Urinary bladder (tissue), 4 donors: ENCODE results near the gene CNTROB. TPM values are rescaled to one million over a fixed set of nuclear protein-coding genes. Genes with fewer than 3 reads are reported as not detected.
A peak's percentile ranks its signal among the peaks of the same experiment; 100 is the strongest.

Experiments
- DNase-seq: peaks from one replicate; pipeline ENCODE4 v3.0.0-alpha.2; 2015; ENCODE audit errors: extremely low spot score
- H3K27ac ChIP-seq: one replicate; pipeline ENCODE4 v1.5.1; 2013; ENCODE audit warnings: low read depth, mild to moderate bottlenecking, moderate library complexity
- H3K36me3 ChIP-seq: one replicate; pipeline ENCODE4 v1.6.1; 2013; ENCODE audit warnings: mild to moderate bottlenecking, moderate library complexity; ENCODE audit not compliant: insufficient read depth
- H3K4me1 ChIP-seq: one replicate; pipeline ENCODE4 v1.6.1; 2013; ENCODE audit warnings: mild to moderate bottlenecking, moderate library complexity; ENCODE audit not compliant: insufficient read depth
- H3K4me3 ChIP-seq: one replicate; pipeline ENCODE4 v1.5.1; 2013; ENCODE audit warnings: low read depth, low read length
- WGBS: extraction: QIAGEN DNeasy Blood & Tissue Kit; methylation state at CpG from one replicate; pipeline ENCODE4 v1.1.7; 2013; 5-methylcytosine and 5-hydroxymethylcytosine counted together
- polyA plus RNA-seq: library from polyadenylated mRNA; stranded (reverse); fragments of 200-250 nt; gene quantifications from one replicate; pipeline ENCODE4 v1.2.3, GENCODE V29; 2013
- total RNA-seq: library from RNA; depleted of rRNA; stranded (reverse); fragments of >200 nt; gene quantifications from one replicate; pipeline ENCODE4 v1.2.3, GENCODE V29; 2014
- donor health status: healthy with polysubstance abuse.
- donor health status: healthy.

Gene CNTROB
- total and polyA plus RNA-seq, 2 donors, result 23.8 to 24.7 TPM

DNA sequence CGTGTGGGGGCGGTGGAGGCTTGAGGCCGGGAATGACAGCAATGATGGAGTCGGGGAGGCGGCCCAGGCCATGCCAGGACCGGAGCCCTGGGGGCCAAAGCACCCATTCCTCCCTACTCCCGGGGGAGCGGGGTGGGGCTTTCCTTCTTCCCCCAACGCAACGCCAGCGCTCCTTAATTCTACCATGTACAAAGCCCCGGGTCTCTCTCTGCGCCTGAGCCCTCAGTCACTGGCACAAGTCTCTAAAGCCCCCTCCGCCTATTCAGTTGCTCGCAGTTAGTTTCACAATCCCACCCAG is 15.7 kb upstream of the CNTROB start:
- no peak for DNase-seq
- peak overlapping the region; percentile 40 for H3K4me3 ChIP-seq
- no peaks in the 10 kb centered on the region for H3K4me1 ChIP-seq
- peak overlapping the region; percentile 88 for H3K27ac ChIP-seq
- H3K36me3 ChIP-seq, result no peaks in the 10 kb centered on the region
- 34% methylated on average over 15 of the region's 15 CpGs for WGBS

DNA sequence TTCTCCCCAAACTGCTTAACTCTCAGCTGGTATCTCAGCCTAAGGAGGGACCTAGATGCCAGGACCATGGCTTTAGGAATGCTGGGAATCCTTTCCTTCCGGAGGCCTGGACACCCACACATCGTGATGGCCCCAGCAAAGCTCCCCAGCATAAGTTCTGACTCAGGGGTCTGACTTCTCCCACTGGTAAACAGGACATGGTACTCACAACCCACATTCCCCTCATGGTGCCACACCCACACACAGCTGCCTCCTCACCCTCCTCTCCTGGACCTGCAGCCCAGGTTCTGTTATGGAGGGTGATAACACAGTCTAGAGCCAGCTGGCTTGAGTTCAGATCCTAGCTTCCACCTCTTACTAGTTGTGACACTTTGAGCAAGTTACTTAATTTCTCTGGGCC is 15.2 kb upstream of the CNTROB start:
- 52% methylated on average over 2 of the region's 2 CpGs for WGBS

DNA sequence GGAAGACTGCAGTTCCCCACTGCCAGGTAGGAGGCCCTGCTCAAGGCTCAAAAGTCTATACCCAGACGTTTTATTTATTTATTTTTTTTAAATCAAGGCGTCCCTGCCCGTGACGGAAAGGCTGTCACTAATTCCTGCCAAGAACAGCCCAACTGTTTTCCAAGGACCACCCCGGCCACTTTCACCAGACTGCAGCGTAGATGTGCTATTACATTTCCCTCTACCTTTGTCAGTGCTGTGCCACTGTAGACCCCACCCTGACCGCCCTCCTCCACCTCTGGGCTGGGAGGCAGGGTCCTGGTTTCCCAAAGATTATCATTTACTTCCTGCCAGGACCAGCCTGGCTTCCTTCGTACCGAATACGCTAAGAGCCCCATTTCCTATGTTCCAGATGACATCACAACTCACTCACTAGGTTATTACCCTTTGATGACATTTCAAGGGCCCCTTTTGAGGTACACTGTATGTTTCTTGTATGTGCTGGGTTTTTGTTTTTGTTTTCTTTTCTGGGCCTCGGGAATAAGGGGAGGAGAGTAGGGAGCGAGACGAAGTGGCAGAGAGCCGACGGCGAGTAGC is 9.6 kb upstream of the CNTROB start:
- WGBS, result 35% methylated on average over 16 of the region's 16 CpGs

More for the DNA sequence above, 15.2 kb upstream of the CNTROB start:
- no peaks in the 10 kb centered on the region for H3K36me3 ChIP-seq
- no peak overlapping the region for H3K4me3 ChIP-seq
- no peak for DNase-seq
- no peaks in the 10 kb centered on the region for H3K4me1 ChIP-seq
- no peak overlapping the region for H3K27ac ChIP-seq

DNA sequence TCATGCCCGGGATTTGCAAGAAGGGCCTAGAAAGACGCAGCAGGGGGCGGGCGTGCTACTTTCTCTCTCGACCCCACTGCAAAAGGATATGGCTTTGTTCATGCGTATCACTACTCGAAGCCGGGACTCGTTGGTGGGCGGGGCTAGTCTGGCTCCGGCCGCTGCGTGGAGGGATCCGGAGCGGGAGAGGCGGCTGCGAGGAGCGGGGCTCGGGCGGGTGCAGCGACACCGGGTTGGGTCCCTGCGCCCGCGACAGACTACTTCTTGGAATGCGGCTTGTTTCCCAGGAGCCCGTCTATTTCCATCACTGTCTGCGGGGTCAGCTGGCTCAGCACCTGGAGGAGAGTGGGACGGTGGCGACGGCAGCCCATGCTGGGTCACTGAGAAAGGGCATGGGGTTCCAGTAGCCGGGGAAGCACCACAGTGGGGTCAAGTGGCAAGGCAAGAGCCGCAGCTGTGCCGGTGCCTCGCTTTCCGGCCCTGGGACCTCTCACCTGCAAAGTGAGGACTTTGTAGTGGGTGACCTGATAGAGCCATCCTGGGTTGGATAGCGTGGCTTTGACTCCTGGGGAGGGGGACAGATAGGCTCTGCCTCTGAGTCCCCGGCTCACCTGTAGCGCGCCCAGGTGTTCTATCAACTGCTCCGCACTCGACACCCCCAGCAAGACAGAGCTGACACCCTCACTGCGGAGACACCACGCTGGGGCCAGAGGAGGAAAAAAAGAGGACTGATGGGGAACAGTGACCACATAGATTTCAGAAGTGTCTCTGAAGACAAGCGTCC is 9.0 kb upstream of the CNTROB start:
- 18% methylated on average over 45 of the region's 45 CpGs for WGBS
- H3K4me1 ChIP-seq, result no peaks in the 10 kb centered on the region

More for the DNA sequence above, 9.6 kb upstream of the CNTROB start:
- peak overlapping the region; percentile 25 for H3K4me3 ChIP-seq
- no peak overlapping the region for H3K27ac ChIP-seq
- no peaks in the 10 kb centered on the region for H3K4me1 ChIP-seq
- DNase-seq, result no peak
- no peaks in the 10 kb centered on the region for H3K36me3 ChIP-seq

DNA sequence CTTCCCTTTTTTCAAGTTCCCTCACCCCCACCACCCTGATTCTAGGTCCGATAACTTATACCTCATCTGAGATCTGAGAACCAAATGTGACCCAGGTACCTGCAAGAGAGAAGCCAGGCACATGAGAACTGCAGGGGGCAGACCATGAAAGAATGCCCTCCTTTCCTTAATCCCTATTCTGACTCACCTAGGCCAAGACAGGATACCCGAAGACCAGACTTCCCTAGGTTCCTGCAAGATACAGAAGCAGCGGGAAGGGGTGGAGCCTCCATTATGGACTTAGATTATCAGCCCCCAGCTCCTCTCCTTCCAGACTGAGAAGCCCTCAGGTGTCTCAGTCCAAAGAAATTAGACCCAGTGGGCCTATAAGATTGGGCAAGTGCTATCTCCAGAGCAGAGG is 4.4 kb upstream of the CNTROB start:
- WGBS, result 84% methylated on average over 3 of the region's 3 CpGs
- Histone ChIP-seq H3K36me3 (no peaks in the 10 kb centered on the region), H3K4me1 (no peaks in the 10 kb centered on the region), H3K4me3 (no peak overlapping the region), H3K27ac (no peak overlapping the region)
- no peak for DNase-seq

More for the DNA sequence above, 9.0 kb upstream of the CNTROB start:
- H3K27ac ChIP-seq, result peak overlapping the region; percentile 6
- no peaks in the 10 kb centered on the region for H3K36me3 ChIP-seq
- peak; percentile 81 for DNase-seq
- H3K4me3 ChIP-seq, result peak overlapping the region; percentile 25

DNA sequence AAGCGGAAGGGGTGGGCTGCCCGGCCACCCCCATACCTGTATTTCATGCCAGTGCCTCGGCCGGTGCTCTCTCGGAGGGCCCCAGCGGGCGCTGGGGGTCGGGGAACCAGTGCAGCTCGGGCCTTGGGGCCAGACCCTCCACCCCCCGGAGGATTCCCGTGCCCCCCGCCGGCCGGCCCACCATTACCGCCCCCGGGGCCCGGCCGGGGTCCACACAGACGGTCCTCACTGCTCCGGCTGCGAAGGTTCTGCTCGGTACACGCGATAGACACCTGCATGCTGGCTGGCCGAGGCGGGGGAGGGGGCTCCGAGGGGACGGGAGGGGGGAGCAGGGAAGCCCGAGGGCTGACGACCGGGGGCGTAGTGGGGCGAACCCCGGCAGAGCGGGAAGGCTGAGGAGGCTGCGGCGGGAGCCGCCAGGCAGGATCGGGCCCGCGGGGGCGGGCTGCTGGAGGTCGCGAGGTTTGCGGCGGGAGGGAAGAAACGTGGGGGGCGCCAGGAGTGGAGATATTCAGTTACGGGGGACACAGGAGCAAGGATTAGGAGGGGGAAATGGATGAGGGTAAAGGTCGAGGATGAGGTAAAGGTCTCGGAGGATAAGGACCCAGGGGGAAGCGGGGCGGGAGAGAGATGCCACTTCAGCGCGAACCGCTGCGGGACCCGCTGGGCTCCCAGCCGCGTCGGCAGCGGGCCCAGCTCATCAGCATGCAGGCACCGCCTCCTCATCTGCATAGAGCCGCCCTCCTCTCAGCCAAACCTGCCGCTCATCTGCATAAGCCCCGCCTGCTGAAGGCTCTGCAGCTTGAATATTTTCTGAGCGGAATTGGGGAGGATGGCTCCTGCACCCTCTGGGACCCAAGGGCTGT is 2.6 kb upstream of the CNTROB start, which contains the start of gene KCNAB3:
KCNAB3 (minus strand) TSS at position 699 of the 866 bp plus-strand sequence; CDS start at position 278, 421 bp downstream.
- Histone ChIP-seq H3K27ac (no peak within 1 kb of the TSS), H3K36me3 (no peaks in the 10 kb centered on the region), H3K4me1 (no peaks in the 10 kb centered on the region), H3K4me3 (peak within 1 kb of the TSS; percentile 5)
- peak; percentile 29 for DNase-seq
- WGBS, result 17% methylated on average over 67 of the region's 67 CpGs

DNA sequence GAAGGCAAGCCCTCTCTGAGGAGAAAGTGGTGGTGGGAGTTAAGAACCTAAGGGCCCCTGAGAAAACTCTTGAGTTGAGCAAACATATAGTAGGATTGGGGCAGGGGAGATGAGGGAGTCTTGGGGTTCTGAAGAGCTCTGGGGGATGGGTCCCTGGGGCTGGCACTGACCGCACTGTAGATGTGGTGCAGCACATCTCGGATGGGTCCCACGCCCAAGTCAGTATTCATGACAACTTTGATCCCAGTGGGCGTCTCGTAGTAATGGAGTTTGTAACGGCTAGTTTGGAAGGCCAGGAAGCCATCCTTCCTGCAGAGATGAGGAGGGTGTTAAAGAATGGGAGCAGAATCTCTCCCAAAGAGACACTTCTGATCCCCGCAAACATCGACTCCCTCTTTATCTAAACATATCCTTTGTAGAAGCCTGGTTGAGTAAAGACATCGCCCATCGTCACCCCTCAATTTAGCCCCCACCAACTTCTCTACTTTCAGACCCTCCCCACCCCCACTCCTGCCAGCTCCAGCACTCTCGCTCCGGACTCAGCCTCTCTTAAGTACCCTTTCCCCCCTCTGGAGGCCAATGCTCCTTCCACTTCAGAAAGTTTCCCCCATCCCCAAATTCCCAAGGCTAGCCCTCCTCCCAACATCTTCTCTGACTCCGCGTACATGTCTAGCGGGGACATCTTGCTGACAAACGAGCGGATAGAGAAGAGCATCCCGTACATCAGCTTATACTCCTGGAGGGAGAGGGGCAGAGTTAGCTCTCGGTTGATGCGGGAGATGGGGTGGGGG is 970 bp upstream of the CNTROB start:
- WGBS, result 40% methylated on average over 20 of the region's 20 CpGs
- DNase-seq, result no peak

DNA sequence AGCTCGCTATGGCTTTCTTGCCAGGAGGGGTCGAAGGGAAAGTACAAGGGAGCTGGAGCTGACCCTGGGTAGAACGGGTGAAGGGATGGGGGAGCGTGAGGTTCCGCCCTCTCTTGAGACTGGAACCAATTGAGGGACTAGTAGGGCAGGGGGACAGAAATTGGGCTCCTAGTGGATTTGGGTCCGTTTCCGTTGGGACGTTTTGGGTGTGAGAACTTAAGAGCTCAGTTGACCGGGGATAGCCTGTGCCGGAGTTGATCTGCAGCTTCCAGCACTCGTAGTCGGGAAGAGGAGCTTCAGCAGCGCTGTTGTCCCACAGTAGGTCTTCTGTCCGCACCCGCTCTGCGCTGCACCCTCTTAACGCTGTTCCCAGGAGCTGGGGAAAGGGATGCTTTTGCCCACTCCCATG is 481 bp downstream of the CNTROB start:
- no peaks in the 10 kb centered on the region for H3K4me1 ChIP-seq
- 0% methylated on average over 17 of the region's 17 CpGs for WGBS
- peak overlapping the region; percentile 31 for H3K27ac ChIP-seq
- no peak for DNase-seq
- peak overlapping the region; percentile 56 for H3K4me3 ChIP-seq
- no peaks in the 10 kb centered on the region for H3K36me3 ChIP-seq

More for the DNA sequence above, 970 bp upstream of the CNTROB start:
- Histone ChIP-seq H3K4me1 (no peaks in the 10 kb centered on the region), H3K4me3 (peak overlapping the region; percentile 59), H3K36me3 (no peaks in the 10 kb centered on the region), H3K27ac (no peak overlapping the region)

DNA sequence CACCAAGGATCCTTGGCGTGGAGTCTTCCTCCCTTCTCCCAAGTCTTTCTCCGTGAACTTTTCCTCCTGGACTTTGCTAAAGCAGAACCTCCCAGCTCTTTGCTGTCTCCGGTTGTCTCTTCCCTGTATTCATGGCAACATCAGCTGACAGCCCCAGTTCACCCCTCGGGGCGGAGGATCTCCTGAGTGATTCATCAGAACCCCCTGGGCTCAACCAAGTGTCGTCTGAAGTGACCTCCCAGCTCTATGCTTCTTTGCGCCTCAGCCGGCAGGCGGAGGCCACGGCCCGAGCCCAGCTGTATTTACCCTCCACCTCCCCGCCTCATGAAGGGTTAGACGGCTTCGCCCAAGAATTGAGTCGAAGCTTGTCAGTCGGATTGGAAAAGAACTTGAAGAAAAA is 943 bp downstream of the CNTROB start:
- no peaks in the 10 kb centered on the region for H3K36me3 ChIP-seq
- 6% methylated on average over 16 of the region's 16 CpGs for whole genome bisulfite sequencing
- no peaks in the 10 kb centered on the region for H3K4me1 ChIP-seq
- no peak for DNase-seq
- H3K4me3 ChIP-seq, result peak overlapping the region; percentile 56
- H3K27ac ChIP-seq, result no peak overlapping the region

DNA sequence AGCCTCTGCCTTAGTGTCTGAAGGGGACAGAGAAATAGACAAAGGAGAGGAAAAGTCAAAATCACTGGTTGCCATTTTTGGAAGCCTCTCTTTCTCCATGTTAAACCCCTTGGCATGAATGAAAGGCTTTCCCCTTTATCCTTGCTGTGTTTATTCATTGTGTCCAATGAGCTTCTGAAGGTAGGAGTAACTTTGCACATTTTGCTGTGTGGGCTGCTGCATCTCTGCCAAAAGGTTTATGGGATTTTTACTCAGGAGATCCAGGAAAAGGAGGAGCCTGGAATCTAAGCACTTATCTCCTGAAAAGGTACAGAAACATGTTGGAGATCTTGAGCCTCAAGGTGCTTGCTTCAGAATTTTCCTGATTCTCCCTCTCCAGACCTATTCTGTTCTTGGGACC is 3.9 kb downstream of the CNTROB start:
- no peak for DNase-seq
- H3K4me1 ChIP-seq, result no peaks in the 10 kb centered on the region
- no peak overlapping the region for H3K4me3 ChIP-seq
- no peak overlapping the region for H3K27ac ChIP-seq
- peaks cover 3% of the 10 kb centered on the region for H3K36me3 ChIP-seq

DNA sequence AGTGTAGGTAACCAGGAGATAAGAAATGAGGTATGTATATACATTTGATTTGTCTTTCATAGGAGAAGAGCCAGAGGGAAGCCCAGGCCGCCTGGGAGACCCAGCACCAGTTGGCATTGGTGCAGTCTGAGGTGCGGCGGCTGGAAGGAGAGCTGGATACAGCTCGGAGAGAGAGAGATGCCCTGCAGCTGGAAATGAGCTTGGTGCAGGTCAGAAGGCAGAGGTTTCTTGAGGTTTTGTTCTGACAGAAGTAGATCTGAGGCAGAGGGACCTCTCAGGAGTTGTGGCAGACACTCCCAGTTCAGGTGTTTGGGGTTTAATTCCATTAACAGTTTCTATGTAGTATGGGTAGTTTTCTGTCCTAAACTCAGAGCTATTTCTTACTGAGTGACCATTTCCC is 8.0 kb downstream of the CNTROB start:
- H3K4me3 ChIP-seq, result no peak overlapping the region
- no peak overlapping the region for H3K27ac ChIP-seq
- DNase-seq, result no peak
- no peaks in the 10 kb centered on the region for H3K4me1 ChIP-seq
- H3K36me3 ChIP-seq, result peaks cover 6% of the 10 kb centered on the region
- 96% methylated on average over 4 of the region's 4 CpGs for WGBS

DNA sequence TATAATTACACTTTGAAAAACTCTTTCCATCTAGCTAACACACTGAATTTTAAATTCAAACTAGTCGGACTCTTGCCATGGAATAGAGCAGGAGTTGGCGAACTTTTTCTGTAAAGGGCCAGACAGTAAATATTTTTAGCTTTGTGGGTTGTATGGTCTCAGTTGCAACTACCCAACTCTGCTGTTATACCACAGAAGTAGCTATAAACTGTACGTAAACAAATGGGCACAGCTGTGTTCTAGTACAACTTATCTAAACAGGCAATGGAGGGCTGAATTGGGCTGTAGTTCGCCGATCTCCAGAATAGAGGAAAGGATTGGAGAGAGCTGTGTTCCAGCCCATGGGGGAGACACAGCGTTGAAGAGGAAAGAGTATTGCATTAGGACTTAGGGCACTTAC is 8.7 kb downstream of the CNTROB start:
- 94% methylated on average over 6 of the region's 6 CpGs for WGBS
- Histone ChIP-seq H3K4me1 (no peaks in the 10 kb centered on the region), H3K4me3 (no peak overlapping the region), H3K36me3 (peaks cover 6% of the 10 kb centered on the region), H3K27ac (no peak overlapping the region)
- no peak for DNase-seq

DNA sequence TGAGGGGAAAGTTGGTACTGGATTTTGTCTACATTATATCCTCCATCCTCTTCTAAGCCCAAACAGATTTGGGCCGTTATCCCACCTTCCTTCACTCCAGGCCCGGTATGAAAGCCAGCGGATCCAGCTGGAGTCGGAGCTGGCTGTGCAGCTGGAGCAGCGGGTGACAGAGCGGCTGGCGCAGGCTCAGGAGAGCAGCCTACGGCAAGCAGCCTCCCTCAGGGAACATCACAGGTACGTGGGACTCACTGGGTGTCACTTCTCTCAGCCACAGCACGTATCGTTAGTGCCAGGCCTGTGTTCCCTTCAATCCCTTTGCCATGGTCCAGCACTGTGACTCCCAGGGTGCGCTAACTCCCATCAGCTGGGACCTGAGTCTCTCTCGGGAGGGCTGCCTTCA is 11.3 kb downstream of the CNTROB start:
- WGBS, result 89% methylated on average over 13 of the region's 13 CpGs
- DNase-seq, result no peak
- no peaks in the 10 kb centered on the region for H3K4me1 ChIP-seq
- H3K36me3 ChIP-seq, result peaks cover 9% of the 10 kb centered on the region
- H3K4me3 ChIP-seq, result no peak overlapping the region
- H3K27ac ChIP-seq, result no peak overlapping the region
